Measurements from ENCODE around the gene CNPY4. TPM values are rescaled to one million over a fixed set of nuclear protein-coding genes. Genes with fewer than 3 reads are reported as not detected.

The CNPY4 gene
- total RNA-seq, 2 experiments from 2014 or later: 22.5 to 25.6 TPM

DNA sequence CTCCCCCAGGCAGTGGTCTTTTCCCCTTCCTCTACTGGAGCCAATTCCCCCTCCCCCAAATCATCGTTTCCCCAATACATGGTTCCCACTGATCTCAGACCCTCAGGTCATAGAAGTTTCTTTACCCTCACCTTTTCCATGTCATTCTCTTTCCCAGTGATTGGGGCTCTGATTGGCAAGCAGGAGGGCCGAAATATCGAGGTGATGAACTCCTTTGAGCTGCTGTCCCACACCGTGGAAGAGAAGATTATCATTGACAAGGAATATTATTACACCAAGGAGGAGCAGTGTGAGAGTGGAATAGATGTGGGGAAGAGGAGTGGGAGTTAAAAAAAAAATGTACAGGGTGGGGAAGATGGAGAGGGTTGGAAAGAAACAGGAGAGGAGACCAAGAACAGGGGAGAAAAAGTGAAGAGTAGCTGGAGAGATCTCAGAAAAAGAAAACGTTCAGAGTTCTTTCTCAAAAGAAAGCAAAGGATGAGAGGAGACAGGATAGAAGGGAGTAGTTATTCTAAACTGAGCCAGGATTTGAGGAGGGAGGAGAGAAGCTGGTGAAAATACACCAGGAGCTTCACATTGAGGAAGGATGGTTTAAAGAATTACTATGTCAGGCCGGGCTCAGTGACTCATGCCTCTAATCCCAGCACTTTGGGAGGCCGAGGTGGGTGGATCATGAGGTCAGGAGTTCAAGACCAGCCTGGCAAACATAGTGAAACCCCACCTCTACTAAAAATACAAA, 29.8 kb upstream of the CNPY4 start:
- Mint-ChIP-seq H3K4me3 (peak overlapping the region; percentile 90), H3K27me3 (no peaks in the 10 kb centered on the region), H3K27ac (peak overlapping the region; percentile 91), H3K9me3 (no peaks in the 10 kb centered on the region), H3K36me3 (ENCODE audit: low read depth) (peaks cover 53% of the 10 kb centered on the region), H3K4me1 (ENCODE audit: low read depth) (peaks cover 25% of the 10 kb centered on the region)
- ATAC-seq (ENCODE audit: poor library complexity) (no peak), DNase-seq (no peak)
- POLR2A ChIA-PET: interaction anchor here (0.7 to 3.7 kb wide), 7 partner anchors 8 to 88 kb away, joined by 3 to 46 read pairs (median 3); partner anchors contain the start of genes AP4M1, MBLAC1 and MCM7
- peak overlapping the region; percentile 83 to 86 for H3K27ac ChIP-seq (ENCODE audit: low read depth in 1 of 2, low read length in 2 of 2)
- intact Hi-C loops (cut with DNase I, micrococcal nuclease): loop anchor here (1.0 to 10.0 kb wide), 3 partner anchors 11 to 945 kb away; partner anchors contain the start of genes SMURF1 (in 1 of the 2) and TRIM4 (in 1 of the 2)
- no peaks in the 10 kb centered on the region for H3K9me3 ChIP-seq (ENCODE audit: control insufficient read depth in 1 of 2, insufficient read depth in 1 of 2, low read length in 2 of 2)
- CTCF ChIA-PET: interaction anchor here (1.3 to 1.6 kb wide), 2 partner anchors 9 to 41 kb away, joined by 3 to 5 read pairs; no protein-coding TSS in a partner anchor
- TF ChIP-seq, protein P1, sequence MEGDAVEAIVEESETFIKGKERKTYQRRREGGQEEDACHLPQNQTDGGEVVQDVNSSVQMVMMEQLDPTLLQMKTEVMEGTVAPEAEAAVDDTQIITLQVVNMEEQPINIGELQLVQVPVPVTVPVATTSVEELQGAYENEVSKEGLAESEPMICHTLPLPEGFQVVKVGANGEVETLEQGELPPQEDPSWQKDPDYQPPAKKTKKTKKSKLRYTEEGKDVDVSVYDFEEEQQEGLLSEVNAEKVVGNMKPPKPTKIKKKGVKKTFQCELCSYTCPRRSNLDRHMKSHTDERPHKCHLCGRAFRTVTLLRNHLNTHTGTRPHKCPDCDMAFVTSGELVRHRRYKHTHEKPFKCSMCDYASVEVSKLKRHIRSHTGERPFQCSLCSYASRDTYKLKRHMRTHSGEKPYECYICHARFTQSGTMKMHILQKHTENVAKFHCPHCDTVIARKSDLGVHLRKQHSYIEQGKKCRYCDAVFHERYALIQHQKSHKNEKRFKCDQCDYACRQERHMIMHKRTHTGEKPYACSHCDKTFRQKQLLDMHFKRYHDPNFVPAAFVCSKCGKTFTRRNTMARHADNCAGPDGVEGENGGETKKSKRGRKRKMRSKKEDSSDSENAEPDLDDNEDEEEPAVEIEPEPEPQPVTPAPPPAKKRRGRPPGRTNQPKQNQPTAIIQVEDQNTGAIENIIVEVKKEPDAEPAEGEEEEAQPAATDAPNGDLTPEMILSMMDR (IDR thresholded peaks at IDR 0.05): no peak
- H3K36me3 ChIP-seq (ENCODE audit: insufficient read depth, low read length): peaks cover 44% of the 10 kb centered on the region
- H3K27me3 ChIP-seq (ENCODE audit: control insufficient read depth in 1 of 2, insufficient read depth in 2 of 2, low read length in 2 of 2): no peaks in the 10 kb centered on the region
- peak overlapping the region; percentile 92 for H3K4me3 ChIP-seq (ENCODE audit: low read length)
- peaks cover 24% of the 10 kb centered on the region for H3K4me1 ChIP-seq (ENCODE audit: insufficient read depth, low read length)

DNA sequence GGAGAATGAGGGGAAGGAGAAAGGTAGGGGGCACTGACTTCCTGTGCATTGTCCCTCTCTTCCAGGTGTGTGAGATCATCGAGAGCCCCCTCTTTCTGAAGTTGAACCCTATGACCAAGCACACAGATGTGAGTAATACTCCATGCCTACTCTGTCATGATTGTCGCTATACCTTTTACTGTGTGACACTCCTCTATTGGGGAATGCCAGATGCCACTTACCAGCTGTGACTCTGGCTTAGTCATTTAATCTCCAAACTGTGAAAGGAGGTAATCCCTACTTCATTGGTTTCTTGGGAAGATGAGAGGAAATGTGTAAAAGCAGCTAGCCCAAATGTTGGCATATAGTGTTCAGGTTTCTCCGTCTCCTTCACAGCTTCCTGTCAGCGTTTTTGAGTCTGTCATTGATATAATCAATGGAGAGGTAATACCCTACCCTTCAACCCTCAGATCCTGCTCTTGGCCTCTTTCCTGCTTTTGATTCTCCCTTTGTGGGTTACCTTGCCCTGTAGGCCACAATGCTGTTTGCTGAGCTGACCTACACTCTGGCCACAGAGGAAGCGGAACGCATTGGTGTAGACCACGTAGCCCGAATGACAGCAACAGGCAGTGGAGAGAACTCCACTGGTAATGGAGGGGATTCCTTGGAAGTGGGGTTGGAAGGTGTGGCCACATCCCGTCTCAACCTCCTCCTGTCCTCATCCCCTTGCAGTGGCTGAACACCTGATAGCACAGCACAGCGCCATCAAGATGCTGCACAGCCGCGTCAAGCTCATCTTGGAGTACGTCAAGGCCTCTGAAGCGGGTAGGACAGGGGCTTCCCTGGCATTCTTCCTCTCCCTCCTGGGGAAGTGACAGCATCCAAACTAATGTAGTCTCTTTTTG, 28.7 kb upstream of the CNPY4 start:
- ChIA-PET CTCF (interaction anchor here (1.3 to 1.6 kb wide), 2 partner anchors 10 to 40 kb away, joined by 3 to 5 read pairs; no protein-coding TSS in a partner anchor), POLR2A (interaction anchor here (1.1 to 3.7 kb wide), 2 partner anchors 10 to 36 kb away, joined by 3 to 46 read pairs; partner anchors contain the start of genes AP4M1, MBLAC1 and MCM7)
- Mint-ChIP-seq H3K27ac (peak overlapping the region; percentile 91), H3K4me3 (peak overlapping the region; percentile 90), H3K9me3 (no peaks in the 10 kb centered on the region), H3K4me1 (ENCODE audit: low read depth) (peaks cover 25% of the 10 kb centered on the region), H3K27me3 (no peaks in the 10 kb centered on the region), H3K36me3 (ENCODE audit: low read depth) (peaks cover 64% of the 10 kb centered on the region)
- intact Hi-C loops (cut with DNase I, micrococcal nuclease): no loop called here
- no peak overlapping the region for H3K27ac ChIP-seq (ENCODE audit: low read depth in 1 of 2, low read length in 2 of 2)
- H3K36me3 ChIP-seq (ENCODE audit: insufficient read depth, low read length): peaks cover 56% of the 10 kb centered on the region
- no peak overlapping the region for H3K4me3 ChIP-seq (ENCODE audit: low read length)
- no peak for DNase-seq
- H3K27me3 ChIP-seq (ENCODE audit: control insufficient read depth in 1 of 2, insufficient read depth in 2 of 2, low read length in 2 of 2): no peaks in the 10 kb centered on the region
- TF ChIP-seq, protein P1 (IDR thresholded peaks at IDR 0.05): no peak
- peaks cover 24% of the 10 kb centered on the region for H3K4me1 ChIP-seq (ENCODE audit: insufficient read depth, low read length)
- no peaks in the 10 kb centered on the region for H3K9me3 ChIP-seq (ENCODE audit: control insufficient read depth in 1 of 2, insufficient read depth in 1 of 2, low read length in 2 of 2)
- no peak for ATAC-seq (ENCODE audit: poor library complexity)

DNA sequence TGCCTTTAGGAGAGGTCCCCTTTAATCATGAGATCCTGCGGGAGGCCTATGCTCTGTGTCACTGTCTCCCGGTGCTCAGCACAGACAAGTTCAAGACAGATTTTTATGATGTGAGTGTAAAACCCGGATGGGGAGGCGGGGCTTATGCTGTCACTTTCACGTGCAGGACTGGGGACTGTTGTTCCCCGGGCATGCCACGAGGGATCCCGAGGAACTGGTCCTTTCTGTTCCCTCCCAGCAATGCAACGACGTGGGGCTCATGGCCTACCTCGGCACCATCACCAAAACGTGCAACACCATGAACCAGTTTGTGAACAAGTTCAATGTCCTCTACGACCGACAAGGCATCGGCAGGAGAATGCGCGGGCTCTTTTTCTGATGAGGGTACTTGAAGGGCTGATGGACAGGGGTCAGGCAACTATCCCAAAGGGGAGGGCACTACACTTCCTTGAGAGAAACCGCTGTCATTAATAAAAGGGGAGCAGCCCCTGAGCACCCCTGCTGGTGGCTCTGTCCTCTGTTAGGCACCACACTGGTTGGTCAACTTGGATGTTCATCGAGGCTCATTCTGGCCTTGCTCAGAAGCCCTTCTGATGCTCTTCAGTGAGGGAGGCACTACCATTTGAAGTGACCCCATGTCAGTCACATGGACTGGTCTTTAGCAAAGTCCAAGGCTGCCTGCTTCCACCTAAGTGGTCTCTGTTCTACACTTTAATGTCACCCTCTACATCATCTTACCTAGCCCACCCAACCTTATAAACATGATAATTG, 27.8 kb upstream of the CNPY4 start:
- no peak for DNase-seq
- Histone ChIP-seq H3K4me1 (ENCODE audit: insufficient read depth, low read length) (peaks cover 24% of the 10 kb centered on the region), H3K27me3 (ENCODE audit: control insufficient read depth in 1 of 2, insufficient read depth in 2 of 2, low read length in 2 of 2) (no peaks in the 10 kb centered on the region), H3K9me3 (ENCODE audit: control insufficient read depth in 1 of 2, insufficient read depth in 1 of 2, low read length in 2 of 2) (no peaks in the 10 kb centered on the region), H3K4me3 (ENCODE audit: low read length) (no peak overlapping the region), H3K36me3 (ENCODE audit: insufficient read depth, low read length) (peaks cover 64% of the 10 kb centered on the region), H3K27ac (ENCODE audit: low read depth in 1 of 2, low read length in 2 of 2) (no peak overlapping the region)
- ATAC-seq (ENCODE audit: poor library complexity): no peak
- ChIA-PET CTCF (interaction anchor here (1.6 kb wide), 1 partner anchor 39 kb away, joined by 5 read pairs; no protein-coding TSS in a partner anchor), POLR2A (interaction anchor here (1.8 kb wide), 1 partner anchor 9 kb away, joined by 6 read pairs; the partner anchor contains the start of genes AP4M1 and MCM7)
- TF ChIP-seq, protein P1 (IDR thresholded peaks at IDR 0.05): no peak
- intact Hi-C loops (cut with DNase I, micrococcal nuclease): no loop called here
- H3K9me3 Mint-ChIP-seq: no peaks in the 10 kb centered on the region
- peak overlapping the region; percentile 66 for H3K4me3 Mint-ChIP-seq
- H3K27ac Mint-ChIP-seq: peak overlapping the region; percentile 36
- no peaks in the 10 kb centered on the region for H3K27me3 Mint-ChIP-seq
- H3K4me1 Mint-ChIP-seq (ENCODE audit: low read depth): peaks cover 25% of the 10 kb centered on the region
- H3K36me3 Mint-ChIP-seq (ENCODE audit: low read depth): peaks cover 73% of the 10 kb centered on the region

Data from CD4-positive, alpha-beta T cell (primary cell).